Stimulated activated memory B cell treated with anti-CD40 and anti-IgM and Interleukin-4, amounts not matched to agents 10 μg/mL and 1 μg/mL and 100 μg/mL, for 72 hours (primary cell): ENCODE results near the gene ELL2.
"Not testable (repeated sequence)": the region's sequence is repeated elsewhere in the genome, so short reads cannot be mapped to it uniquely, and the experiment has no call there.

ENCODE experiments used
- ATAC-seq: fragments of 150-1000 bp; cut with Tn5 transposase; 2 replicates; pipeline ENCODE4 v1.10.0; 2021
- H3K27ac Mint-ChIP-seq: one replicate; pipeline ENCODE4 v1.8.0; 2022; ENCODE audit warnings: mild to moderate bottlenecking, mixed read lengths
- H3K27me3 Mint-ChIP-seq: one replicate; pipeline ENCODE4 v1.8.0; 2022; ENCODE audit warnings: mixed read lengths
- H3K36me3 Mint-ChIP-seq: one replicate; pipeline ENCODE4 v1.8.0; 2022; ENCODE audit warnings: mixed read lengths
- H3K4me1 Mint-ChIP-seq: one replicate; pipeline ENCODE4 v1.8.0; 2022; ENCODE audit warnings: mixed read lengths
- H3K4me3 Mint-ChIP-seq: one replicate; pipeline ENCODE4 v1.8.0; 2022; ENCODE audit warnings: mild to moderate bottlenecking, moderate library complexity, mixed read lengths
- H3K9me3 Mint-ChIP-seq: one replicate; pipeline ENCODE4 v1.8.0; 2022; ENCODE audit warnings: mixed read lengths

Gene ELL2

DNA sequence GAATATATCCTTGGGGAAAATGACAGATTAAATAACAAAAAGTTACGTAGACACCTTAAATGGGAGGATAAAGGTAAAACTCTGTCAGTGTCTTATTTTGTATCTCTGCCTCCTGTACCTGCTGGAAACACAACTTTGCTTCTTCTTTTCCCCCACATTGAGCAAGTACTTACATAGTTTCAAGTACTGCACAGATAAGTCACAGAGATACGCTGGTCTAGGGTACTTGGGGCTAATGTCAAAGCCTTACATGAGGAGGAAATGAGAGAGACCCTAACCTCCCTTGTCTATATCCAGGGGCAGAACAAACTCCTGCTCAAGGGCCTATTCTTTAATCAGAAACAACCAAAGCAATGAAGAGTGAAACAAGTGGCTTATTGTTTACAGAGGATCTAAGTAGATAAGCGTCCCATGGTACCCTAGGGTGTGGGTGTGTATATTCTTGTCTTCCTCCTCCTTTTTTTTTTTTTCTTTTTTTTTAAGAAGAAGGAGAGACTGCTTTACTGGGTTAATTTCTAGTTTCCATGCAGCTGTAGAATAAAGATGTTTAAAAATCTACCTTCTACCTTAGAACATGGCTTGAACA is 43.1 kb downstream of the ELL2 start:
- ATAC-seq = no peak
- Mint-ChIP-seq H3K4me1 (peaks cover 19% of the 10 kb centered on the region), H3K36me3 (peaks cover 26% of the 10 kb centered on the region)

DNA sequence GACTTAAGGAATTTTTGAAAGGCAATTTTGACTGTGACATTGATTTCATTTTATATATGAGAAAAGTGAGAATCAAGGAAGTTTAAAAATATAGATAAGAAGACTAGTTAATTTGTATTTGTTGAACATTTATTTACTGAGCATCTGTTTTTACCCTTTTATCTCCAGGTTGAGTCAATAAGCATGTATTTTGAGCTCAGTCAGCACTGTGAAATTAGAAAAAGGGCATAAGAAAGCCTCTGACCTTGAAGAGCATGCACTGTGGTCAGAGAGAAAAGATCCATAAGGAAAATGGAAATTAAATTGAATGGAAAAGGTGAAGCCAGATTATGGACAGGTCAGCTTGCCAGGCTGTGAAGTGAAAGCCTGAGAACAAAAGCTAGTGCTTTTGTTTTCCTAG is 44.4 kb downstream of the ELL2 start:
- no peak overlapping the region for H3K27ac Mint-ChIP-seq

More for the DNA sequence above, 43.1 kb downstream of the ELL2 start:
- no peaks in the 10 kb centered on the region for H3K9me3 Mint-ChIP-seq
- no peak overlapping the region for H3K4me3 Mint-ChIP-seq
- H3K27ac Mint-ChIP-seq = no peak overlapping the region
- no peaks in the 10 kb centered on the region for H3K27me3 Mint-ChIP-seq

DNA sequence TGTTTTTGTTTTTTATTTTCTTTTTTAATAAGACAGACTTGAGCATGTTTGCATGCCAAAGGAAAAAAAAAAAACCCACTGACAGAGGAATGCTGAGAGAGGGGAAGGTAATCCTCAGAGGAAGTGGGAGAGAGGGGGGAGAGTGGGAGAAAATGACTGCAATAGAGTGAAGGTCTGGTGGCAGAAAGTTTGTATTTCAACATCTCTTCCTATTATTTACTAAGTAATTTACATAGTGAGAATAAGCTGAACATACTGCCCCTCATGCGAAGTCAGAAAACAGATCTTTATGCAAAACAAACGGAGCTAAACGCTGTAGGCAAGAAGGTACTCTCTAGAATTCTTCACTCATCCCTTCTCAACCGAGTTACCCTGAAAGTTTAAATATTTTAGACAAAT is 45.0 kb downstream of the ELL2 start:
- Mint-ChIP-seq H3K4me1 (peaks cover 18% of the 10 kb centered on the region), H3K9me3 (no peaks in the 10 kb centered on the region), H3K27ac (peak overlapping the region; percentile 2), H3K4me3 (no peak overlapping the region), H3K36me3 (peaks cover 34% of the 10 kb centered on the region), H3K27me3 (no peaks in the 10 kb centered on the region)
- no peak for ATAC-seq

More for the DNA sequence above, 44.4 kb downstream of the ELL2 start:
- no peak overlapping the region for H3K4me3 Mint-ChIP-seq
- ATAC-seq = no peak
- H3K36me3 Mint-ChIP-seq = peaks cover 34% of the 10 kb centered on the region
- no peaks in the 10 kb centered on the region for H3K9me3 Mint-ChIP-seq
- peaks cover 18% of the 10 kb centered on the region for H3K4me1 Mint-ChIP-seq
- H3K27me3 Mint-ChIP-seq = no peaks in the 10 kb centered on the region

DNA sequence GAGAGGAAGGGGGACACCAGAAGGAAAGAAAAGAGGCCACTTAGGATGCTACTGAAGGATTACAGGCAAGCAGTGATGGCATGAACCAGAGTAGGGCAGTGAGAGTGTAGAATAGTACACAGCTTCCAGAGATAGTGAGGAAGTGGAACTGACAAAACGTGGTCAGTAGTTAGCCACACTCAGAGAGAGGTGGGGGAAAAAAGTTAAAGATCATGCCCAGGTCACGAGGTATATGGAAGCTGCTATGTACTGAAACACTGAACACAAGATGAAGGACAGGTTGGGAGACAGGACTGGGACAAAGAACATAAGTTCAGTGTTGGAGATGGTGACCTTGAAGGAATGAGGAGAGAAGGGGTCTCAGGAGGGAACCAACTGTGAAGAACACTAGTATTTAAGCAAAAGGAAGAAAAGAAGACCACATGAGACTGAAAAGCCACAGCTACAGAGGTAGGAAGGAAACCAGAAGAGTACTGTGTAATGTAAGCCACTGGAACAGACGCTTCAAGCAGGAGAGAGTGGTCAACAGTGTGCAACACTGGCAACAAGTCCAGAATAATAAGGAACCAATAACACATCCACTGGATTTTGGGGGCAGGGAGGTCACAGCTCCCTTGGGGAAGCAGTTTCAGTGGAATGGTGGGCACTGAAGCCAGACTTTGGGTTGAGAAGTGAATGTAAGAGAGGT is 45.5 kb downstream of the ELL2 start:
- Mint-ChIP-seq H3K27me3 (no peaks in the 10 kb centered on the region), H3K9me3 (no peaks in the 10 kb centered on the region), H3K4me1 (peaks cover 18% of the 10 kb centered on the region), H3K36me3 (peaks cover 38% of the 10 kb centered on the region), H3K27ac (peak overlapping the region; percentile 2), H3K4me3 (no peak overlapping the region)
- ATAC-seq = peak; percentile 67

DNA sequence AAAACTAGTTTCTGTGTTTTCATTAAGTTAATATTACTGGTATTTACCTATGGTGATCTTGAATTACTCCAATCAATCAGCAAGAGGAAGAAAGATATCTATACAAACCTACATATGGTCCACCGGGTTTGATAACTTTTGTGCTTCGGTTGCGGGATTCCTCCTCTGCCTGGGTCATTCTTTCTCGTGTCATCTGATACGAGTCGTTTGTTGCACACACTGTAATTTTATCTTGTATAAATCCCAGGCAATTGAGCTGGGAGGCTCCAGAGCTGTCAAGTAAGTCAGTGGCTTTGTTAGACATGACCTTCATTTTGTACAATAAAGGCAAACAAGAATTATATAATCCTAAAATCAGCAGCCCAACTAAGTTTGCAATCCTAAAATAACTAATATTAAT is 48.0 kb downstream of the ELL2 start:
- Mint-ChIP-seq H3K27ac (no peak overlapping the region), H3K4me3 (no peak overlapping the region), H3K9me3 (no peaks in the 10 kb centered on the region), H3K36me3 (peaks cover 43% of the 10 kb centered on the region), H3K27me3 (no peaks in the 10 kb centered on the region), H3K4me1 (peaks cover 18% of the 10 kb centered on the region)
- no peak for ATAC-seq

DNA sequence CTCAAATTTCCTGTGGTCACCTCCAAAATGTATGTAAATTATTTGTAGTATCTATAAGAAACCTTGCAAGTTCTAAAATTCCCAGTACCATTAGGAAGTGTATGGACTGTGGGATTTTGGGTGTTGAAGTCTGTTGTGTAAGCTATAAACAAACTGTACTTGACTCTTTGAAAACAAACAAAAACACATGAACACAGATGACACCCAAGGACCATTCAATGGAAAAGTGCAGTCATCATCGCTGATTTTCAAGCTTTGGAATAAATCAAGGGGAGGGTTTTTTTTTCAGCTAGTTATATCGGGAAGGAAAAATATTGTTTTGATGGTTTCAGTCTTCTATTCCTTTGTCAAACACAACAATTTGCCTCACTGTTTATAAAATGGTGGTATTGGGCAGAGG is 49.6 kb downstream of the ELL2 start:
- Mint-ChIP-seq H3K27me3 (no peaks in the 10 kb centered on the region), H3K27ac (no peak overlapping the region), H3K4me1 (peaks cover 18% of the 10 kb centered on the region), H3K9me3 (no peaks in the 10 kb centered on the region), H3K4me3 (no peak overlapping the region), H3K36me3 (peaks cover 43% of the 10 kb centered on the region)
- ATAC-seq = no peak

DNA sequence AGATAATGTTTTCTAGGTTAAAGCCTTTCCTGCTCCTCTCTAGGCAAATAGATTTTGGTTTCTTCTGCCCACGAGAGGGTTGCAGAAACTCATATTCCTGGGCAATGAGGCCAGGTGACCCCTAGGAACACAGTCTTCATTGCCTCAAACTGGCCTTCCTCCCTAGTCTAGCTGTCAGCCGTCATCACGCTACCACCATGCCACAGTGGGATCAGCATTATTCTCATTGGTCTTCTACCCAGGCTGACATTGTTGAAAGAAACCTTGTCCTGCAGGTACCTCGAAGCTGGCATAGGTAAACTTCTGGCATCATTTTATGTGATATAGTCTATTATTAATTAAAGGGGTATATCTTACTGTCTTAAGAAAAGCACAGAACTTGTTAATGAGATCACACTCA is 51.1 kb downstream of the ELL2 start:
- Mint-ChIP-seq H3K27ac (no peak overlapping the region), H3K27me3 (no peaks in the 10 kb centered on the region), H3K4me3 (no peak overlapping the region), H3K4me1 (peaks cover 3% of the 10 kb centered on the region), H3K9me3 (no peaks in the 10 kb centered on the region), H3K36me3 (peaks cover 38% of the 10 kb centered on the region)
- no peak for ATAC-seq

DNA sequence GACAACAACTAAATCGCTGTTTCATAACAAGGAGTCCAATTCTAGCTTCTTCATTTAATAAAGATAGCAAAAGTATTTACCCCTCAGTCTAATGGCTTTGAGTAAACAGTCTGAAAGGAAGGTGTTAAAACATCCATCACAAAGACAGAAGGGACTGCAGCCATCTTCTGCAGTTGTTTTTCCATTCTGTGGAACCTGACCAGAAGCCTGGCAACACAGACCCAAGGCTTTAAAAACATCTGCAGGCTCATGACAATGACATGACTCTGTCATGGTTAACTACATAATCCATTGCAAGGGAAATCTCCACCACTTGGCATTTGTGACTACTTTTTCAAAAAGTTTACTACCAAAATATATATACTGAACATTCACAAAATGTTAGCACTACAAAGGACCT is 51.9 kb downstream of the ELL2 start:
- Mint-ChIP-seq H3K4me1 (no peaks in the 10 kb centered on the region), H3K27ac (no peak overlapping the region), H3K27me3 (no peaks in the 10 kb centered on the region), H3K9me3 (no peaks in the 10 kb centered on the region), H3K36me3 (peaks cover 41% of the 10 kb centered on the region), H3K4me3 (no peak overlapping the region)
- ATAC-seq = no peak

DNA sequence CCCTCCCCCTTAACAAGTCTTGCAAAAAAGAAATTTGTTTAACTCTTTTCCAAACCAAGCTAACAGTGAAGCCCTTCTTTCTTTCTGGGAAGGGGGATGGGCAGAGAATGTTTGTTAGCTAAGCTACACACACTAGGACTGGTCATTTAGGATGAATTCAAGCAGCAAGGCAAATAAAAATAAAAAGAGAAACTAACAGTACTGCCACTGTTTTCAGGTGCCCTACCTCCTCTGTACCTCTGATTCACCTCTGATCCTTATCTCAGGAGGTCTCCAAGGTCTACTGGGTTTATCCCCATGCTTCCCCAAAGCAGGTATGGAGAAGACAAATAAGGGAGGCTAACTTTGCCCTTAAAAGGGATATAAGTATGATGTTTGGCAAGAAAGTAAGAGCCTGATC is 52.9 kb downstream of the ELL2 start:
- peaks cover 46% of the 10 kb centered on the region for H3K36me3 Mint-ChIP-seq
- no peak for ATAC-seq
- H3K27ac Mint-ChIP-seq = no peak overlapping the region
- H3K9me3 Mint-ChIP-seq = no peaks in the 10 kb centered on the region
- no peak overlapping the region for H3K4me3 Mint-ChIP-seq
- H3K27me3 Mint-ChIP-seq = no peaks in the 10 kb centered on the region
- no peaks in the 10 kb centered on the region for H3K4me1 Mint-ChIP-seq

DNA sequence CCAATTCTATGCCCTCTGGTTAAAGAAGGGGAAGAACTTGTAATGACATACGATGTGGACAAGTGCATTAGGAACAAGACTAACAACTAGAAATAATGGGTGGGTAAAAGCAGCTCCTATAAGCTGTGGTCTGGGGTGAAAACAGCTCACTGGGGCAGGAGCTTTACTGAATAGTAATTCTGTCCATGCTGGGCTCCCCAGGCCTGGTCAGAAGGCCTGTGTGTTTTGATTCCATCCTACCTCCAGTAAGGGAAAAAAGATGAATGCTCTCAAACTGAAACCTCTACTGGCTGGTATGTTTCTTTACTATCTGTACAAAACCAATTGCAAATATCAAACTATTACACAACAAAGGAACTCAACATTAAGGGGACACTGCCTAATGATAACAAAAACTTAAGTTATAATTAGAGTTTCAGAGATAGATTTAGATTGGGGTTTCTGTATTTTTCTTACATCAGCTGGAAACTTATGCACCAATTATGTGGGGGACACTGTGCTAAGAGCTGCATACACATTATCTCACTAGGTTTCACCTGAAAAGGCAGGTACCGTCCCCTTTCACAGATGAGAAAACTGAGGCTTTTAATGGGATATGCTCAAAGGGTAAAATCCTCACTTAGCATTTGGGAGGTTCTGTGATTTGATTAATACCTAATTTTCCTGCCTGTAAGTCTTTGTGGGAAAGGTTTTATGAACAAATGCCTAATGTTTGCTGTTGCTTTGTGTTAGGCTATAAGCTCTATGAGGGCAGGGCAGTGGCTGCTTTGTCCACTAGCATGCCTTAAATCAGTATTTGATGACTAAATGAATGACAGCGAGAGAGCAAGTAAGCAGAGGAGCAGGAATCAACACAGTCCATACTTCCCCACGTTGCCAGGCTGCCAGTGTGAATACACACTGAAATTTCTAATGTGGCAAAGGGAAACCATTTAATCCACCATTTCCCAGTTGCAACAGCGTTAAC is 53.6 kb downstream of the ELL2 start:
- H3K27me3 Mint-ChIP-seq = no peaks in the 10 kb centered on the region
- no peaks in the 10 kb centered on the region for H3K4me1 Mint-ChIP-seq
- H3K36me3 Mint-ChIP-seq = peaks cover 49% of the 10 kb centered on the region
- H3K9me3 Mint-ChIP-seq = no peaks in the 10 kb centered on the region
- H3K4me3 Mint-ChIP-seq = no peak overlapping the region
- no peak for ATAC-seq
- H3K27ac Mint-ChIP-seq = no peak overlapping the region

DNA sequence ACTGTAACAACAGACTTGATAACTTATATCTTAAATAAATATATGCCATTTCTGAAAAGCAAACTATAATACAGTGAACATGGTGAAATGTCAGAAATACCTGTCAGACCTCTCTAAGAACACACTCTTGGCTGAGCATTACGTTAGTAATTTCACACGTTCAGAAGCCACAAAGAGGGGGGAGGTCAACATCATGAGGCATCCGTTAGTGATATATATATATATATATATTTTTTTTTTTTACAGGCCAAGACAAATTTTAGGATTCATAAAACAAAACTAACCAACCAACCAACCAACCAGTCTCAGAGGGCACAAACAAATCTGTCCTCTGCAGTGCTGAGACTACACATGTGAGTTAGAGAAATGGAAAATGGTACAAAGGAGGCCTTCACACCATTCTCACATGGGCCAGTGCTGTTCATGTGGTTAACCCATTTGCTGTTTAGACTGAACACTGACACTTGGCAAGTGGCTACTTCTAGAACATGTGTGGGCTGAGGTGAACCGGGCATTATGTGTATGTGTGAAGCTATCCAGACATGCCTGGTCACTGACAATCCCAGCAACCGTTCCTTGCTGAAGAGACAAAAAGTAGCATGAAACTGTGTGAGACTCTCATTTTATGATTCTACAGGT is 54.5 kb downstream of the ELL2 start:
- Mint-ChIP-seq H3K4me3 (no peak overlapping the region), H3K4me1 (no peaks in the 10 kb centered on the region), H3K36me3 (peaks cover 48% of the 10 kb centered on the region), H3K27ac (no peak overlapping the region), H3K27me3 (no peaks in the 10 kb centered on the region), H3K9me3 (no peaks in the 10 kb centered on the region)
- ATAC-seq = no peak

DNA sequence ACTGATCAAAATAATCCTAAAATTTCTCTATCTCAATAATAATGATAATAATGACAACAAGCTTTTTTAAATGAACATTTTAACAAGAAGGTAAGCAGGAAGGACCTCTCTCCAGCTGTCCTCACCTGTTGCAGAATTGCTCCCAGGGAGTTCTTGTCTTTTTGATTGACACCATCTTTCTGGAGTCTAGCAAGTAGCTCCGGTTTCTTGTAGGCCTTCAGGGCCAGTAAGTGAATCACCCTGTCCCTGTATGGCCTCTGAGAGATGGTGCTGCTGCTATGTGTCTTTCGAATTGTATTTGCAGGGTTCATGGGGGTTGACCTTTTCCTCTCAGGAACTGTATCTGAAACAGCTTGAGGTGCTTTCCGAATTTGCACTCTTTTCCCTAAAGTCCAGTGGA is 55.3 kb downstream of the ELL2 start:
- ATAC-seq, H3K4me1 Mint-ChIP-seq, H3K4me3 Mint-ChIP-seq, H3K9me3 Mint-ChIP-seq, H3K27me3 Mint-ChIP-seq, H3K27ac Mint-ChIP-seq: not testable (repeated sequence)
- H3K36me3 Mint-ChIP-seq = peaks cover 43% of the 10 kb centered on the region

DNA sequence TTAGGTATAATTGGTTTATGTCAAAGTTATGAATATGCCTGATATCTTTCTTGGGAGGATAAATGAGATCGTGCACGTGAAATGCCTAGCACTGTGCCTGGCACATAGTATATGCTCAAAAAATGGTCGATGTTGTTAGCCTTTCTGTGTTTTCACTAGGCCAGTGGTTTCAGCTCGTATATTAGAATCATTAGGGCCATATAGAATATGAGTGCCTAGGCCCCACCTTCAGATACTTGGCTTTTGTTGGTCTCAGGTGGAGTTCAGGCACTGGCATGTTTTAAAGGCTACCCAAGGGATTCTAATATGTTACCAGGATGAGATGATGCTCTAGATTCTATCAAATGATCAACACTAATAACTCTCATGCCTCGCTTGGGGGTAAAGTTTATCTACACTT is 56.8 kb downstream of the ELL2 start:
- peaks cover 35% of the 10 kb centered on the region for H3K36me3 Mint-ChIP-seq
- no peak overlapping the region for H3K27ac Mint-ChIP-seq
- H3K4me1 Mint-ChIP-seq = no peaks in the 10 kb centered on the region
- no peak for ATAC-seq
- no peak overlapping the region for H3K4me3 Mint-ChIP-seq
- no peaks in the 10 kb centered on the region for H3K9me3 Mint-ChIP-seq
- no peaks in the 10 kb centered on the region for H3K27me3 Mint-ChIP-seq

DNA sequence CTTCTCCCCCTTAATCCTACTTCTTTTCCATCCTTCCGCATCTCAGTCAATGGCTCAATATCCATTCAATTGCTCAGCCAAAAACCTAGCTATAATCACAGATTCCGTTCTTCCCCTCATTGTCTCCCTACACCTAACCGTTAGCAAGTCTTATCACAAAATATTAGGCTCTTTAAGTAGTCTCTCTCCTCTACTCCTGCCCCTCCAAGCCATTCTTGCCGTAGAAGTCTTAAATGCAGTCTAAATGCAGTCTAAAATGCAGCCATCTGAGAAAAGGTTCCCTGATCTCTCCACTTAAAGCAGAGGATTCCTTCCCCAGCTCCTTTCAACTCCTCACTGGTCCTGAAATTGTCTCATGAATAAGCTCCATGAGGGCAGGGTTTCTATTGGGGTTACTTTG is 57.8 kb downstream of the ELL2 start:
- Mint-ChIP-seq H3K4me3 (no peak overlapping the region), H3K9me3 (no peaks in the 10 kb centered on the region), H3K27ac (no peak overlapping the region), H3K27me3 (no peaks in the 10 kb centered on the region), H3K4me1 (no peaks in the 10 kb centered on the region), H3K36me3 (peaks cover 33% of the 10 kb centered on the region)
- ATAC-seq = no peak
